ENCODE measurements around the gene BTBD19. TPM values are rescaled to one million over a fixed set of nuclear protein-coding genes. Genes with fewer than 3 reads are reported as not detected.

Gene BTBD19
- total and polyA plus RNA-seq, 9 of the 15 experiments (the other 6 are each of a cell fraction or from before 2014, with no cell fraction given), result 0.22 to 2.0 (median 0.95) TPM

- TF ChIP-seq RNF219 (CRISPR knock-in tag; IDR thresholded peaks at IDR 0.05) (peak; percentile 79; the same call in 1 of the 2 replicates), ZNF23 (CRISPR knock-in tag; IDR thresholded peaks at IDR 0.05) (no peak), CHCHD3 (CRISPR knock-in tag; IDR thresholded peaks at IDR 0.05) (peak; percentile 98), ZNF507 (tag; conservative IDR thresholded peaks at IDR 0.05) (no peak), MAX (CRISPR knock-in tag; IDR thresholded peaks at IDR 0.05) (no peak), ELF4 (CRISPR knock-in tag; IDR thresholded peaks at IDR 0.05) (peak; percentile 81; the same call in 1 of the 2 replicates), MCM3 (IDR thresholded peaks at IDR 0.05) (no peak), CCNT2 (IDR thresholded peaks at IDR 0.05; ENCODE audit: borderline replicate concordance, extremely low read depth, insufficient read length, low read depth, low read length) (no peak), TRIM28 (IDR thresholded peaks at IDR 0.05) (no peak; the same call in 1 of the 2 replicates), NCOA2 (IDR thresholded peaks at IDR 0.05; ENCODE audit: partially characterized antibody in 2 of 2) (no peak), MCM7 (IDR thresholded peaks at IDR 0.05) (peak in 1 of 2 experiments; percentile 77; a peak in 1 of 4 replicates), KLF10 (CRISPR knock-in tag; IDR thresholded peaks at IDR 0.05) (peak; percentile 88), FIP1L1 (IDR thresholded peaks at IDR 0.05; ENCODE audit: low read depth, low read length, poor library complexity, severe bottlenecking) (no peak), FOXK2 (conservative IDR thresholded peaks at IDR 0.05 in 1 of 2, IDR thresholded peaks at IDR 0.05 in 1 of 2; ENCODE audit: low read depth in 2 of 2) (peak; percentile 14 to 72; a peak in 3 of 4 replicates), NFE2 (IDR thresholded peaks at IDR 0.05; ENCODE audit: low read depth) (peak; percentile 23; the same call in 1 of the 2 replicates), ZNF766 (CRISPR knock-in tag; conservative IDR thresholded peaks at IDR 0.05) (peak; percentile 97), FOXA3 (CRISPR knock-in tag; conservative IDR thresholded peaks at IDR 0.05 in 1 of 2, IDR thresholded peaks at IDR 0.05 in 1 of 2) (peak; percentile 35 to 50; a peak in 3 of 4 replicates), HMGN3 (IDR thresholded peaks at IDR 0.05; ENCODE audit: borderline replicate concordance, extremely low read depth, insufficient read length, low read depth, low read length) (no peak), ZNF695 (CRISPR knock-in tag; IDR thresholded peaks at IDR 0.05) (peak; percentile 90; the same call in 1 of the 2 replicates), ZNF639 (CRISPR knock-in tag; conservative IDR thresholded peaks at IDR 0.05 in 1 of 2, IDR thresholded peaks at IDR 0.05 in 1 of 2) (peak in 1 of 2 experiments; percentile 80; a peak in 2 of 4 replicates), SREBF1 (IDR thresholded peaks at IDR 0.05; ENCODE audit: borderline replicate concordance, low read depth, low read length) (no peak), STAG1 (CRISPR knock-in tag; IDR thresholded peaks at IDR 0.05; ENCODE audit: borderline replicate concordance) (no peak), MEIS2 (IDR thresholded peaks at IDR 0.05; ENCODE audit: partially characterized antibody) (peak; percentile 91), NCOA6 (IDR thresholded peaks at IDR 0.05) (no peak; the same call in 1 of the 2 replicates), ZNF583 (CRISPR knock-in tag; IDR thresholded peaks at IDR 0.05) (peak; percentile 63; the same call in 1 of the 2 replicates), SIN3B (IDR thresholded peaks at IDR 0.05; ENCODE audit: low read depth) (no peak)
These were observed 11.4 kb downstream of the BTBD19 start (continued) for GRCh38 chr1:44819608-44820327.

Data from K562 (cell line).